PC-3 (cell line): ENCODE measurements around the gene MAGIX. TPM values are rescaled to one million over a fixed set of nuclear protein-coding genes. Genes with fewer than 3 reads are reported as not detected.

ENCODE experiments used
- ATAC-seq: fragments of 200-7000 bp; cut with Tn5 transposase; 2 replicates; pipeline ENCODE4 v1.9.1; 2020; ENCODE audit warnings: mild to moderate bottlenecking, moderate library complexity
- BruUV-seq: library from RNA; stranded (reverse); fragments of 400-500 nt; replicated peaks from 2 replicates; lab custom pipeline; 2021; lab: Mats Ljungman, UMichigan
- CTCF ChIA-PET: fragments of 300-600 bp; sonication (Branson Sonifier 250); formaldehyde crosslinking; loops from one replicate; lab custom pipeline; 2022; ENCODE audit warnings: antibody characterized with exemption; lab: Charles Lee
- POLR2A ChIA-PET: fragments of 300-600 bp; sonication (Branson Sonifier 250); formaldehyde crosslinking; loops from one replicate; lab custom pipeline; 2022; ENCODE audit warnings: antibody characterized with exemption; ENCODE audit not compliant: unreplicated experiment; lab: Charles Lee
- DNase-seq: peaks from one replicate; pipeline ENCODE4 v3.0.0-alpha.2; 2015
- H2AFZ ChIP-seq: fragments of 300-600 bp; sonication (generic); 2 replicates; pipeline ENCODE4 v1.6.0; 2016; ENCODE audit warnings: antibody characterized with exemption, low read length
- H3F3A ChIP-seq: fragments of 300-600 bp; sonication (generic); one replicate; pipeline ENCODE4 v1.6.0; 2017; ENCODE audit warnings: antibody characterized with exemption, low read length, control low read depth, mild to moderate bottlenecking; ENCODE audit not compliant: unreplicated experiment
- H3K27ac ChIP-seq: fragments of 300-600 bp; sonication (generic); 2 replicates; pipeline ENCODE4 v1.5.1; 2016; ENCODE audit warnings: mild to moderate bottlenecking, low read length
- H3K27me3 ChIP-seq: fragments of 300-600 bp; sonication (generic); 2 replicates; pipeline ENCODE4 v1.6.1; 2016; ENCODE audit warnings: low read length, mixed read lengths
- H3K36me3 ChIP-seq: fragments of 300-600 bp; sonication (generic); 2 replicates; pipeline ENCODE4 v1.6.1; 2016; ENCODE audit warnings: low read depth, mixed run types, low read length, mixed read lengths
- H3K4me1 ChIP-seq: fragments of 300-600 bp; sonication (generic); 2 replicates; pipeline ENCODE4 v1.5.1; 2016; ENCODE audit warnings: low read length; ENCODE audit not compliant: insufficient read depth
- H3K4me2 ChIP-seq: fragments of 300-600 bp; sonication (generic); 2 replicates; pipeline ENCODE4 v1.6.0; 2016; ENCODE audit warnings: low read length
- H3K4me3 ChIP-seq: fragments of 300-600 bp; sonication (generic); 2 replicates; pipeline ENCODE4 v1.5.1; 2016; ENCODE audit warnings: mild to moderate bottlenecking, low read length, mixed read lengths
- H3K79me2 ChIP-seq: fragments of 300-600 bp; sonication (generic); 2 replicates; pipeline ENCODE4 v1.6.1; 2017; ENCODE audit warnings: low read length, mixed read lengths
- H3K9ac ChIP-seq: fragments of 300-600 bp; sonication (generic); 2 replicates; pipeline ENCODE4 v1.6.0; 2016; ENCODE audit warnings: mild to moderate bottlenecking, low read length
- H3K9me2 ChIP-seq: fragments of 300-600 bp; sonication (generic); replicated peaks from 2 replicates; pipeline ENCODE4 v1.6.1; 2016; ENCODE audit warnings: mixed run types, low read length, mixed read lengths
- H3K9me3 ChIP-seq: fragments of 300-600 bp; sonication (generic); 2 replicates; pipeline ENCODE4 v1.6.1; 2016; ENCODE audit warnings: low read length, mixed read lengths
- H4K20me1 ChIP-seq: fragments of 300-600 bp; sonication (generic); 2 replicates; pipeline ENCODE4 v1.6.1; 2016; ENCODE audit warnings: low read length, mixed read lengths
- EZH2 ChIP-seq: fragments of 300-600 bp; sonication (generic); IDR thresholded peaks from one replicate; pipeline ENCODE4 v1.6.1; 2017; ENCODE audit warnings: antibody characterized with exemption, mild to moderate bottlenecking, low read length; ENCODE audit not compliant: unreplicated experiment
- EZH2phosphoT487 ChIP-seq: fragments of 300-600 bp; sonication (generic); IDR thresholded peaks from 2 replicates; pipeline ENCODE4 v1.6.1; 2018; ENCODE audit warnings: mild to moderate bottlenecking, antibody characterized with exemption, low read length, borderline replicate concordance
- intact Hi-C: fragments of 100-400 bp; cut with micrococcal nuclease; formaldehyde crosslinking; loops from 2 replicates; pipeline ENCODE4 v1.9.0; 2023
- total RNA-seq: library from RNA; depleted of rRNA; stranded (reverse); fragments of >200 nt; gene quantifications from 2 replicates; pipeline ENCODE4 v1.2.3, GENCODE V29; 2014
- TF ChIP-seq, protein P1 (sequence below): fragments of 300-600 bp; sonication (generic); conservative IDR thresholded peaks from 2 replicates; pipeline ENCODE4 v1.5.1; 2017; ENCODE audit warnings: antibody characterized with exemption, low read depth, mild to moderate bottlenecking, low read length

MAGIX gene
- total RNA-seq, 1 experiment from 2014 or later = 12.5 TPM

DNA sequence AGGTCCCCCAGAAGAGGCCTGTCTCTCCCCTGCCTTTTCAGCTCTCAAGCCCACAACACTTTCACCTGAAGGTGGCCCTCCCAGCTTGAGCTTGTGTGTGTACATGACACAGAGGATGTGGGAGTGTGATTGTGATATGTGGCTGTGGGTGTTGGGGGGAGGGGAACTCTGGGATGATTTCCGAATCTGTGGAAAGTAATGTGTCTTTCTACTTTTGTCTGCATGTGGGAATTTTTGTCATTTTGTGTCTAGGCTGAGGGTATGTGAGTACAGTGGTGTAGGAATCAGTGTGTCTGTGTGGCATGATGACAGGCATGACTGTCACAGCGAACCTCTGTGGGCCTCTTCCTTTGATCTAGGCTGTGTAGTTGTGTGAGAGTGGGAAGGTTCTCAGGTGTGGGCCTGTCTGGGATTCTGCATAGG lies 31.0 kb downstream of the MAGIX start:
- Histone ChIP-seq H3K4me2 (no peak overlapping the region), H3K9ac (no peak overlapping the region), H3K9me3 (no peaks in the 10 kb centered on the region), H3K4me1 (peaks cover 10% of the 10 kb centered on the region), H3K9me2 (no peaks in the 10 kb centered on the region), H3K27ac (no peak overlapping the region), H2AFZ (no peak overlapping the region), H3K36me3 (no peaks in the 10 kb centered on the region), H3K27me3 (no peaks in the 10 kb centered on the region), H3F3A (no peaks in the 10 kb centered on the region), H4K20me1 (no peaks in the 10 kb centered on the region), H3K4me3 (no peak overlapping the region), H3K79me2 (0 out of 2 replicates have a peak, but pooled peaks cover 6% of the 10 kb centered on the region)
- POLR2A ChIA-PET = no interaction called here
- ATAC-seq (no peak), DNase-seq (no peak)
- CTCF ChIA-PET = no interaction called here
- no TSS peak for BruUV-seq
- TF ChIP-seq EZH2 (no peak), EZH2phosphoT487 (no peak)
- TF ChIP-seq, protein P1, sequence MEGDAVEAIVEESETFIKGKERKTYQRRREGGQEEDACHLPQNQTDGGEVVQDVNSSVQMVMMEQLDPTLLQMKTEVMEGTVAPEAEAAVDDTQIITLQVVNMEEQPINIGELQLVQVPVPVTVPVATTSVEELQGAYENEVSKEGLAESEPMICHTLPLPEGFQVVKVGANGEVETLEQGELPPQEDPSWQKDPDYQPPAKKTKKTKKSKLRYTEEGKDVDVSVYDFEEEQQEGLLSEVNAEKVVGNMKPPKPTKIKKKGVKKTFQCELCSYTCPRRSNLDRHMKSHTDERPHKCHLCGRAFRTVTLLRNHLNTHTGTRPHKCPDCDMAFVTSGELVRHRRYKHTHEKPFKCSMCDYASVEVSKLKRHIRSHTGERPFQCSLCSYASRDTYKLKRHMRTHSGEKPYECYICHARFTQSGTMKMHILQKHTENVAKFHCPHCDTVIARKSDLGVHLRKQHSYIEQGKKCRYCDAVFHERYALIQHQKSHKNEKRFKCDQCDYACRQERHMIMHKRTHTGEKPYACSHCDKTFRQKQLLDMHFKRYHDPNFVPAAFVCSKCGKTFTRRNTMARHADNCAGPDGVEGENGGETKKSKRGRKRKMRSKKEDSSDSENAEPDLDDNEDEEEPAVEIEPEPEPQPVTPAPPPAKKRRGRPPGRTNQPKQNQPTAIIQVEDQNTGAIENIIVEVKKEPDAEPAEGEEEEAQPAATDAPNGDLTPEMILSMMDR = no peak
- intact Hi-C loops = loop anchor here (10.0 kb wide), 1 partner anchor 561 kb away; no protein-coding TSS in a partner anchor

DNA sequence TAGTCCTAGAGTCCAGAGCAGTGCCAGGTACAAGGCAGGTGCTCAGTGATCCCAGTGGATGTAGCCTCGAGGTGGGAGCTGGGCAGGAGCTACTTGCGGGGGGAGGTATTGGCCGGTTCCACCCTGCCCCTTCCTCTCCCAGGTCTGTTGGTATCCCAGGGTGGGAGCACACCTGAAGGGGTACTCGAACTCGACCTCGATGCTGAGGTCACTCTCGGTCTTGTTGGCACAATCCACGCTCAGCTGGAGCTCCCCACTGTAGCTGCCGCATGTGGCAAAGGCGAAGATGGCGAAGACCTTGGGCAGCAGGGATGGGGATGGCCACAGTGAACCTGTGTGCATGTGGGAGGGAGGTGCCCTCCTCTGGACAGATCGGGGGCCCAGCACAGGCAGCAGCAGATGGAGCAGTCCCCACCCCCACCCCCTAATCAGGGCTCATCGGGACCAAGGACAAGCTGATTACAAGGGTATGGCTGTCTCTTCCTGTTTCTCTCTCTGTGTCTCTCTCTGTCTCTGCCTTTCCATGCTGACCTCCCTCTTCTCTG lies 35.1 kb downstream of the MAGIX start:
- H3K9me2 ChIP-seq = no peaks in the 10 kb centered on the region
- ATAC-seq = no peak
- peaks cover 4% of the 10 kb centered on the region; the same call in 1 of the 2 replicates for H3K4me1 ChIP-seq
- no TSS peak for BruUV-seq
- intact Hi-C loops = loop anchor here (10.0 kb wide), 1 partner anchor 557 kb away; no protein-coding TSS in a partner anchor
- no peaks in the 10 kb centered on the region for H3K79me2 ChIP-seq
- no peak overlapping the region for H2AFZ ChIP-seq
- no peaks in the 10 kb centered on the region for H3K36me3 ChIP-seq
- H3K9ac ChIP-seq = no peak overlapping the region
- no peak overlapping the region for H3K27ac ChIP-seq
- H3K27me3 ChIP-seq = no peaks in the 10 kb centered on the region
- H4K20me1 ChIP-seq = no peaks in the 10 kb centered on the region
- CTCF ChIA-PET = no interaction called here
- POLR2A ChIA-PET = no interaction called here
- no peak for DNase-seq
- H3K9me3 ChIP-seq = no peaks in the 10 kb centered on the region
- H3K4me2 ChIP-seq = no peak overlapping the region
- no peaks in the 10 kb centered on the region for H3F3A ChIP-seq
- no peak for TF ChIP-seq EZH2phosphoT487
- TF ChIP-seq, protein P1 = no peak
- no peak for TF ChIP-seq EZH2
- H3K4me3 ChIP-seq = no peak overlapping the region
